CD14-positive monocyte (primary cell): Measurements from ENCODE around the gene NCMAP. TPM values are rescaled to one million over a fixed set of nuclear protein-coding genes. Genes with fewer than 3 reads are reported as not detected.

Experiments used
- DNase-seq, 3 donors: peaks; one replicate each; pipeline ENCODE4 v3.0.0-alpha.2; 2011 to 2022
- H2AFZ ChIP-seq: 2 replicates; pipeline ENCODE4 v1.6.0; 2012; ENCODE audit warnings: mild to moderate bottlenecking, low read depth, low read length, inconsistent platforms; ENCODE audit not compliant: insufficient read depth, poor library complexity, severe bottlenecking
- H3K27ac ChIP-seq, 2 donors: 1 replicate in 1 of 2; 2 replicates in 1 of 2; pipeline ENCODE4 v1.5.1; 2012 to 2013; ENCODE audit warnings: low read length in 2 of 2, control low read depth in 1 of 2, inconsistent platforms in 1 of 2, low read depth in 1 of 2, mild to moderate bottlenecking in 1 of 2
- H3K27me3 ChIP-seq, 2 donors: one replicate each; pipeline versions ENCODE4 v1.6.0 to v1.6.1; 2011 to 2013; ENCODE audit warnings: low read length in 2 of 2; ENCODE audit not compliant: control insufficient read depth in 2 of 2, insufficient read depth in 2 of 2
- H3K36me3 ChIP-seq, 2 donors: replicated peaks in 1 of 2; 1 replicate in 1 of 2; 2 replicates in 1 of 2; pipeline versions ENCODE4 v1.5.1 to v1.6.1; 2012 to 2013; ENCODE audit warnings: low read length in 2 of 2, control low read depth in 1 of 2, inconsistent platforms in 1 of 2, mild to moderate bottlenecking in 1 of 2; ENCODE audit not compliant: insufficient read depth in 2 of 2, control insufficient read depth in 1 of 2
- H3K4me1 ChIP-seq, 2 donors: 1 replicate in 1 of 2; 2 replicates in 1 of 2; pipeline versions ENCODE4 v1.5.1 to v1.6.1; 2012 to 2013; ENCODE audit warnings: low read length in 2 of 2, control low read depth in 1 of 2, inconsistent platforms in 1 of 2, mild to moderate bottlenecking in 1 of 2, moderate library complexity in 1 of 2; ENCODE audit not compliant: insufficient read depth in 2 of 2, control insufficient read depth in 1 of 2
- H3K4me2 ChIP-seq: replicated peaks from 2 replicates; pipeline ENCODE3; 2012; ENCODE audit warnings: low read length, moderate library complexity, mild to moderate bottlenecking; ENCODE audit not compliant: poor library complexity, severe bottlenecking; ENCODE audit errors: extremely low read depth
- H3K4me3 ChIP-seq, 3 experiments: fragments of 200-600 bp in 1 of 3; sonication (generic) in 1 of 3; replicated peaks in 1 of 3; 1 replicate in 2 of 3; 2 replicates in 1 of 3; pipeline ENCODE4 v1.5.1; 2011 to 2013; ENCODE audit warnings: low read length in 3 of 3, mild to moderate bottlenecking in 3 of 3, control low read depth in 2 of 3, low read depth in 2 of 3, inconsistent platforms in 1 of 3, moderate library complexity in 1 of 3
- H3K79me2 ChIP-seq: 2 replicates; pipeline ENCODE4 v1.6.0; 2012; ENCODE audit warnings: mild to moderate bottlenecking, control low read depth, inconsistent platforms, low read length, moderate library complexity; ENCODE audit not compliant: insufficient read depth
- H3K9ac ChIP-seq: 2 replicates; pipeline ENCODE4 v1.6.0; 2017; ENCODE audit warnings: low read length, mild to moderate bottlenecking; ENCODE audit not compliant: insufficient read depth, poor library complexity, severe bottlenecking
- H3K9me3 ChIP-seq, 2 donors: replicated peaks in 1 of 2; 1 replicate in 1 of 2; 2 replicates in 1 of 2; pipeline versions ENCODE4 v1.5.1 to v1.6.1; 2012 to 2013; ENCODE audit warnings: low read length in 2 of 2, control low read depth in 1 of 2; ENCODE audit not compliant: control insufficient read depth in 1 of 2, insufficient read depth in 1 of 2
- H4K20me1 ChIP-seq: 2 replicates; pipeline ENCODE4 v1.6.0; 2012; ENCODE audit warnings: mild to moderate bottlenecking, low read length, control low read depth, moderate library complexity; ENCODE audit not compliant: insufficient read depth
- H3K27ac Mint-ChIP-seq, 7 donors: one replicate each; pipeline ENCODE4 v1.8.0; 2020; ENCODE audit warnings: mild to moderate bottlenecking in 7 of 7, mixed read lengths in 7 of 7, moderate library complexity in 6 of 7, inconsistent platforms in 2 of 7
- H3K27me3 Mint-ChIP-seq, 3 donors: one replicate each; pipeline ENCODE4 v1.8.0; 2021 to 2022; ENCODE audit warnings: low read depth in 3 of 3, mild to moderate bottlenecking in 3 of 3, mixed read lengths in 3 of 3, moderate library complexity in 3 of 3, inconsistent platforms in 1 of 3
- H3K36me3 Mint-ChIP-seq, 2 donors: one replicate each; pipeline ENCODE4 v1.8.0; 2020; ENCODE audit warnings: mixed read lengths in 2 of 2, inconsistent platforms in 1 of 2, mild to moderate bottlenecking in 1 of 2
- H3K4me1 Mint-ChIP-seq: one replicate; pipeline ENCODE4 v1.8.0; 2020; ENCODE audit warnings: mild to moderate bottlenecking, mixed read lengths
- H3K4me3 Mint-ChIP-seq, 2 donors: one replicate each; pipeline ENCODE4 v1.8.0; 2020; ENCODE audit warnings: mild to moderate bottlenecking in 2 of 2, mixed read lengths in 2 of 2, moderate library complexity in 1 of 2
- H3K9me3 Mint-ChIP-seq, 7 donors: one replicate each; pipeline ENCODE4 v1.8.0; 2020 to 2022; ENCODE audit warnings: mixed read lengths in 7 of 7, mild to moderate bottlenecking in 6 of 7, moderate library complexity in 6 of 7, inconsistent platforms in 2 of 7
- WGBS: methylation state at CpG from one replicate; pipeline ENCODE4 v1.1.5; 2013; ENCODE audit warnings: missing lambda C conversion rate; ENCODE audit not compliant: insufficient coverage; 5-methylcytosine and 5-hydroxymethylcytosine counted together
- intact Hi-C, 2 donors: fragments of 100-400 bp; cut with micrococcal nuclease; formaldehyde crosslinking; loops; one replicate each; pipeline versions ENCODE4 v1.15.0 to v1.15.1; 2023
- polyA plus RNA-seq, 3 donors: library from polyadenylated mRNA; depleted of rRNA in 1 of 3; unstranded in 2 of 3; stranded (reverse) in 1 of 3; fragments of 300-500 nt in 2 of 3; fragments of >200 nt in 1 of 3; fragmentation: Illumina TruSeq in 2 of 3; gene quantifications; 1 replicate in 2 of 3; 2 replicates in 1 of 3; pipeline ENCODE4 v1.2.3, GENCODE V29; 2012 to 2021
- TF ChIP-seq, protein P1 (sequence below): fragments of 200-600 bp; IDR thresholded peaks from one replicate; pipeline ENCODE4 v1.8.0; 2022; ENCODE audit warnings: antibody characterized with exemption, mild to moderate bottlenecking

Gene NCMAP
- polyA plus RNA-seq, 3 donors: not detected

GRCh38 chr1:24562625-24563024 is 6.7 kb downstream of the NCMAP start:
- no peak overlapping the region for H3K27ac Mint-ChIP-seq
- H3K27me3 Mint-ChIP-seq: peaks cover 5 to 15% (median 7%) of the 10 kb centered on the region in 3 donors
- no peaks in the 10 kb centered on the region for H3K36me3 ChIP-seq
- no peaks in the 10 kb centered on the region for H3K9me3 Mint-ChIP-seq
- TF ChIP-seq, protein P1, sequence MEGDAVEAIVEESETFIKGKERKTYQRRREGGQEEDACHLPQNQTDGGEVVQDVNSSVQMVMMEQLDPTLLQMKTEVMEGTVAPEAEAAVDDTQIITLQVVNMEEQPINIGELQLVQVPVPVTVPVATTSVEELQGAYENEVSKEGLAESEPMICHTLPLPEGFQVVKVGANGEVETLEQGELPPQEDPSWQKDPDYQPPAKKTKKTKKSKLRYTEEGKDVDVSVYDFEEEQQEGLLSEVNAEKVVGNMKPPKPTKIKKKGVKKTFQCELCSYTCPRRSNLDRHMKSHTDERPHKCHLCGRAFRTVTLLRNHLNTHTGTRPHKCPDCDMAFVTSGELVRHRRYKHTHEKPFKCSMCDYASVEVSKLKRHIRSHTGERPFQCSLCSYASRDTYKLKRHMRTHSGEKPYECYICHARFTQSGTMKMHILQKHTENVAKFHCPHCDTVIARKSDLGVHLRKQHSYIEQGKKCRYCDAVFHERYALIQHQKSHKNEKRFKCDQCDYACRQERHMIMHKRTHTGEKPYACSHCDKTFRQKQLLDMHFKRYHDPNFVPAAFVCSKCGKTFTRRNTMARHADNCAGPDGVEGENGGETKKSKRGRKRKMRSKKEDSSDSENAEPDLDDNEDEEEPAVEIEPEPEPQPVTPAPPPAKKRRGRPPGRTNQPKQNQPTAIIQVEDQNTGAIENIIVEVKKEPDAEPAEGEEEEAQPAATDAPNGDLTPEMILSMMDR: no peak
- H2AFZ ChIP-seq: no peak overlapping the region
- no peaks in the 10 kb centered on the region for H3K9me3 ChIP-seq
- H3K4me3 ChIP-seq: no peak overlapping the region
- no peak overlapping the region for H3K27ac ChIP-seq
- DNase-seq: no peak
- no peaks in the 10 kb centered on the region for H4K20me1 ChIP-seq
- H3K4me3 Mint-ChIP-seq: no peak overlapping the region
- H3K4me1 ChIP-seq: peaks cover 2 to 13% of the 10 kb centered on the region in 2 donors
- H3K79me2 ChIP-seq: no peaks in the 10 kb centered on the region
- H3K9ac ChIP-seq: no peak overlapping the region
- intact Hi-C loops: no loop called here
- H3K36me3 Mint-ChIP-seq: no peaks in the 10 kb centered on the region
- peaks cover 16% of the 10 kb centered on the region for H3K4me1 Mint-ChIP-seq
- peaks cover 0 to 6% of the 10 kb centered on the region in 2 donors for H3K27me3 ChIP-seq
- no peak overlapping the region for H3K4me2 ChIP-seq

- intact Hi-C loops: no loop called here
- H2AFZ ChIP-seq: no peak overlapping the region
- H3K4me3 ChIP-seq: no peak overlapping the region
- TF ChIP-seq, protein P1: no peak
- H3K4me1 ChIP-seq: no peaks in the 10 kb centered on the region
- no peaks in the 10 kb centered on the region for H3K27me3 ChIP-seq
- no CpG with 5 or more reads among the region's 2 CpGs for WGBS
- Mint-ChIP-seq H3K27me3 (peaks cover 5 to 7% (median 6%) of the 10 kb centered on the region in 3 donors), H3K9me3 (no peaks in the 10 kb centered on the region), H3K4me3 (no peak overlapping the region), H3K27ac (no peak overlapping the region), H3K4me1 (peaks cover 8% of the 10 kb centered on the region), H3K36me3 (no peaks in the 10 kb centered on the region)
- no peaks in the 10 kb centered on the region for H4K20me1 ChIP-seq
- H3K36me3 ChIP-seq: no peaks in the 10 kb centered on the region
- H3K4me2 ChIP-seq: no peak overlapping the region
- DNase-seq: no peak
- no peaks in the 10 kb centered on the region for H3K79me2 ChIP-seq
- H3K27ac ChIP-seq: no peak overlapping the region
- no peak overlapping the region for H3K9ac ChIP-seq
- no peaks in the 10 kb centered on the region for H3K9me3 ChIP-seq
These were observed 8.8 kb downstream of the NCMAP start for GRCh38 chr1:24564695-24565094.
